ENCODE measurements around the gene RFX8. TPM values are rescaled to one million over a fixed set of nuclear protein-coding genes. Genes with fewer than 3 reads are reported as not detected.

Gene RFX8
- total RNA-seq, 1 experiment from 2014 or later, result not detected

- no peaks in the 10 kb centered on the region for H3K27me3 ChIP-seq (replicated peaks; ENCODE audit: control insufficient read depth, insufficient read depth, low read length)
- intact Hi-C loops (cut with micrococcal nuclease; ENCODE audit: unreplicated experiment), result no loop called here
- CTCF ChIA-PET, result no interaction called here
These were observed 74.9 kb downstream of the RFX8 start for GRCh38 chr2:101400048-101400447.

GRCh38 chr2:101399021-101399799, 75.7 kb downstream of the RFX8 start:
- Mint-ChIP-seq H3K4me1 (ENCODE audit: low read depth, unreplicated experiment) (peaks cover 42% of the 10 kb centered on the region), H3K36me3 (ENCODE audit: insufficient read depth, unreplicated experiment) (no peaks in the 10 kb centered on the region), H3K4me3 (ENCODE audit: unreplicated experiment) (no peak overlapping the region), H3K9me3 (ENCODE audit: unreplicated experiment) (no peaks in the 10 kb centered on the region), H3K27ac (ENCODE audit: unreplicated experiment) (no peak overlapping the region), H3K27me3 (ENCODE audit: insufficient read depth, unreplicated experiment) (no peaks in the 10 kb centered on the region)
- H3K4me1 ChIP-seq, result peaks cover 36% of the 10 kb centered on the region
- DNase-seq, result no peak
- intact Hi-C loops (cut with micrococcal nuclease; ENCODE audit: unreplicated experiment), result no loop called here
- H3K4me3 ChIP-seq (ENCODE audit: low read depth, low read length), result no peak overlapping the region
- H3K27me3 ChIP-seq (replicated peaks; ENCODE audit: control insufficient read depth, insufficient read depth, low read length), result no peaks in the 10 kb centered on the region
- H3K36me3 ChIP-seq (ENCODE audit: control insufficient read depth, insufficient read depth, low read length), result no peaks in the 10 kb centered on the region
- ChIA-PET POLR2A (no interaction called here), CTCF (interaction anchor here (1.4 kb wide), 1 partner anchor 11 kb away, joined by 3 read pairs; no protein-coding TSS in a partner anchor)
- BruUV-seq (replicated peaks), result no TSS peak
- no peak for TF ChIP-seq CTCF (IDR thresholded peaks at IDR 0.05; ENCODE audit: insufficient read depth in 1 of 2, low read depth in 1 of 2, low read length in 1 of 2, severe bottlenecking in 1 of 2, unreplicated experiment in 1 of 2)
- H3K9me3 ChIP-seq, result no peaks in the 10 kb centered on the region

More at GRCh38 chr2:101400048-101400447, 74.9 kb downstream of the RFX8 start:
- Mint-ChIP-seq H3K9me3 (ENCODE audit: unreplicated experiment) (no peaks in the 10 kb centered on the region), H3K27ac (ENCODE audit: unreplicated experiment) (peak overlapping the region; percentile 28), H3K4me1 (ENCODE audit: low read depth, unreplicated experiment) (peaks cover 44% of the 10 kb centered on the region), H3K36me3 (ENCODE audit: insufficient read depth, unreplicated experiment) (no peaks in the 10 kb centered on the region), H3K4me3 (ENCODE audit: unreplicated experiment) (no peak overlapping the region), H3K27me3 (ENCODE audit: insufficient read depth, unreplicated experiment) (no peaks in the 10 kb centered on the region)
- BruUV-seq (replicated peaks), result no TSS peak
- no peak for DNase-seq
- peaks cover 43% of the 10 kb centered on the region for H3K4me1 ChIP-seq
- H3K4me3 ChIP-seq (ENCODE audit: low read depth, low read length), result no peak overlapping the region
- POLR2A ChIA-PET, result no interaction called here
- no peaks in the 10 kb centered on the region for H3K36me3 ChIP-seq (ENCODE audit: control insufficient read depth, insufficient read depth, low read length)
- no peaks in the 10 kb centered on the region for H3K9me3 ChIP-seq
- no peak for TF ChIP-seq CTCF (IDR thresholded peaks at IDR 0.05; ENCODE audit: insufficient read depth in 1 of 2, low read depth in 1 of 2, low read length in 1 of 2, severe bottlenecking in 1 of 2, unreplicated experiment in 1 of 2)

- H3K36me3 Mint-ChIP-seq (ENCODE audit: insufficient read depth, unreplicated experiment), result no peaks in the 10 kb centered on the region
- no peak for DNase-seq
- POLR2A ChIA-PET, result no interaction called here
- no TSS peak for BruUV-seq (replicated peaks)
- no peaks in the 10 kb centered on the region for H3K9me3 ChIP-seq
- H3K27me3 ChIP-seq (replicated peaks; ENCODE audit: control insufficient read depth, insufficient read depth, low read length), result no peaks in the 10 kb centered on the region
- intact Hi-C loops (cut with micrococcal nuclease; ENCODE audit: unreplicated experiment), result no loop called here
- peaks cover 4% of the 10 kb centered on the region for H3K9me3 Mint-ChIP-seq (ENCODE audit: unreplicated experiment)
- no peak for TF ChIP-seq CTCF (IDR thresholded peaks at IDR 0.05; ENCODE audit: insufficient read depth in 1 of 2, low read depth in 1 of 2, low read length in 1 of 2, severe bottlenecking in 1 of 2, unreplicated experiment in 1 of 2)
- CTCF ChIA-PET, result interaction anchor here (1.4 kb wide), 1 partner anchor 10 kb away, joined by 3 read pairs; no protein-coding TSS in a partner anchor
- peaks cover 27% of the 10 kb centered on the region for H3K4me1 ChIP-seq
- H3K36me3 ChIP-seq (ENCODE audit: control insufficient read depth, insufficient read depth, low read length), result no peaks in the 10 kb centered on the region
- no peaks in the 10 kb centered on the region for H3K27me3 Mint-ChIP-seq (ENCODE audit: insufficient read depth, unreplicated experiment)
- H3K4me3 ChIP-seq (ENCODE audit: low read depth, low read length), result no peak overlapping the region
- H3K27ac Mint-ChIP-seq (ENCODE audit: unreplicated experiment), result no peak overlapping the region
- peaks cover 33% of the 10 kb centered on the region for H3K4me1 Mint-ChIP-seq (ENCODE audit: low read depth, unreplicated experiment)
- H3K4me3 Mint-ChIP-seq (ENCODE audit: unreplicated experiment), result no peak overlapping the region
These were observed 76.6 kb downstream of the RFX8 start for GRCh38 chr2:101398116-101398821.
